NCI-H1694 (cell line): ENCODE data around the gene MBP.

ENCODE experiments used
- DNase-seq: peaks from one replicate; lab custom pipeline; 2025; lab: John Stamatoyannopoulos, UW

The MBP gene

GRCh38 chr18:76988031-76988826, 144.4 kb downstream of the MBP start:
- no peak for DNase-seq

GRCh38 chr18:76986406-76986805, 146.2 kb downstream of the MBP start:
- no peak for DNase-seq

GRCh38 chr18:76985951-76986236, 146.7 kb downstream of the MBP start:
- DNase-seq, result no peak

GRCh38 chr18:76985156-76985950, 147.2 kb downstream of the MBP start:
- DNase-seq, result no peak

- no peak for DNase-seq
These were observed 148.1 kb downstream of the MBP start for GRCh38 chr18:76984193-76985155.

GRCh38 chr18:76983613-76984051, 149.0 kb downstream of the MBP start:
- DNase-seq, result no peak

GRCh38 chr18:76982841-76983583, 149.6 kb downstream of the MBP start:
- DNase-seq, result peak; percentile 45

GRCh38 chr18:76982038-76982437, 150.5 kb downstream of the MBP start:
- no peak for DNase-seq

- no peak for DNase-seq
These were observed 151.1 kb downstream of the MBP start for GRCh38 chr18:76981396-76981968.

GRCh38 chr18:76980663-76981395, 151.8 kb downstream of the MBP start:
- no peak for DNase-seq

GRCh38 chr18:76979906-76980305, 152.7 kb downstream of the MBP start:
- no peak for DNase-seq

- no peak for DNase-seq
These were observed 153.4 kb downstream of the MBP start for GRCh38 chr18:76979111-76979751.

- no peak for DNase-seq
These were observed 154.0 kb downstream of the MBP start for GRCh38 chr18:76978616-76979015.

GRCh38 chr18:76977684-76978232, 154.8 kb downstream of the MBP start:
- no peak for DNase-seq

GRCh38 chr18:76977108-76977621, 155.4 kb downstream of the MBP start:
- DNase-seq, result no peak

GRCh38 chr18:76975577-76976110, 156.9 kb downstream of the MBP start:
- no peak for DNase-seq

GRCh38 chr18:76974386-76974785, 158.2 kb downstream of the MBP start:
- no peak for DNase-seq

- no peak for DNase-seq
These were observed 158.9 kb downstream of the MBP start for GRCh38 chr18:76973520-76974266.
